K562 (cell line): ENCODE measurements around the gene GCDH. TPM values are rescaled to one million over a fixed set of nuclear protein-coding genes. Genes with fewer than 3 reads are reported as not detected.

Source experiments
- ATAC-seq: fragments of 200-7000 bp; cut with Tn5 transposase; 3 replicates; pipeline ENCODE4 v1.9.1; 2020; ENCODE audit warnings: moderate library complexity
- BruUV-seq: library from RNA; stranded (reverse); fragments of 400-500 nt; replicated peaks from 2 replicates; lab custom pipeline; 2021; lab: Mats Ljungman, UMichigan
- CTCF ChIA-PET: fragments of 300-600 bp; formaldehyde crosslinking; extraction: SDS; loops from one replicate; lab custom pipeline; 2021; ENCODE audit warnings: low intra/inter-chr PET ratio; lab: Yijun Ruan, JAX
- POLR2A ChIA-PET: fragments of 300-600, 350-650 bp; sonication (Branson Sonifier 250); formaldehyde crosslinking; extraction: SDS; loops from one replicate; lab custom pipeline; 2021; ENCODE audit warnings: antibody characterized with exemption, inconsistent platforms; lab: Yijun Ruan, JAX
- DNase-seq, 4 experiments: peaks; one replicate each; pipeline versions ENCODE4 v3.0.0 to v3.0.0-alpha.2; 2011 to 2018; ENCODE audit warnings: low spot score in 3 of 4, mixed read lengths in 3 of 4; ENCODE audit errors: extremely low read depth in 1 of 4
- FAIRE-seq: peaks from 2 replicates; lab custom pipeline; 2011; peaks lifted over from hg19 to GRCh38; lab: Jason Lieb, UNC
- H2AFZ ChIP-seq: 2 replicates; pipeline ENCODE4 v1.6.0; 2011; ENCODE audit warnings: low read depth, low read length, control low read depth, inconsistent platforms
- H3K27ac ChIP-seq: fragments of 200-600 bp; 3 replicates; pipeline ENCODE4 v1.8.0; 2011; ENCODE audit warnings: low read depth, mild to moderate bottlenecking, control low read depth, inconsistent platforms, low read length, moderate library complexity, mixed read lengths; ENCODE audit errors: extremely low read depth
- H3K27me3 ChIP-seq, 2 experiments: fragments of 300-600 bp in 1 of 2; 2 replicates in 1 of 2; 3 replicates in 1 of 2; pipeline versions ENCODE4 v1.6.0 to v1.8.0; 2011; ENCODE audit warnings: inconsistent platforms in 2 of 2, low read length in 2 of 2, mild to moderate bottlenecking in 1 of 2, mixed read lengths in 1 of 2, moderate library complexity in 1 of 2; ENCODE audit not compliant: control insufficient read depth in 2 of 2, insufficient read depth in 2 of 2
- H3K36me3 ChIP-seq: fragments of 300-600 bp; 3 replicates; pipeline ENCODE4 v1.8.0; 2011; ENCODE audit warnings: mild to moderate bottlenecking, low read length, inconsistent platforms; ENCODE audit not compliant: control insufficient read depth, insufficient read depth
- H3K4me1 ChIP-seq, 2 experiments: fragments of 200-600 bp in 1 of 2; replicated peaks in 1 of 2; 2 replicates in 1 of 2; 3 replicates in 1 of 2; pipeline versions ENCODE4 v1.5.1 to v1.8.0; 2011; ENCODE audit warnings: inconsistent platforms in 2 of 2, low read length in 2 of 2, mild to moderate bottlenecking in 1 of 2, mixed read lengths in 1 of 2, moderate library complexity in 1 of 2; ENCODE audit not compliant: control insufficient read depth in 2 of 2, insufficient read depth in 2 of 2
- H3K4me2 ChIP-seq: 2 replicates; pipeline ENCODE4 v1.6.1; 2011; ENCODE audit warnings: low read length, control low read depth, inconsistent platforms, mixed read lengths; ENCODE audit not compliant: insufficient read depth
- H3K4me3 ChIP-seq: fragments of 200-600 bp; sonication (generic), shearing (Covaris generic); 2 replicates; pipeline ENCODE4 v1.5.1; 2016; ENCODE audit warnings: control low read depth, inconsistent platforms
- H3K79me2 ChIP-seq: fragments of 200-600 bp; 3 replicates; pipeline ENCODE4 v1.8.0; 2011; ENCODE audit warnings: low read length, inconsistent platforms; ENCODE audit not compliant: control insufficient read depth, insufficient read depth
- H3K9ac ChIP-seq, 2 experiments: 2 replicates each; pipeline versions ENCODE4 v1.6.0 to v1.6.1; 2011; ENCODE audit warnings: low read depth in 2 of 2, low read length in 2 of 2, control low read depth in 1 of 2, inconsistent platforms in 1 of 2, mild to moderate bottlenecking in 1 of 2, mixed read lengths in 1 of 2; ENCODE audit not compliant: insufficient read depth in 1 of 2
- H3K9me1 ChIP-seq: one replicate; pipeline ENCODE4 v1.6.0; 2011; ENCODE audit warnings: inconsistent platforms, mild to moderate bottlenecking, low read length, moderate library complexity; ENCODE audit not compliant: control insufficient read depth, insufficient read depth
- H3K9me3 ChIP-seq: replicated peaks from 2 replicates; pipeline ENCODE4 v1.5.1; 2011; ENCODE audit warnings: low read depth, low read length, inconsistent platforms; ENCODE audit not compliant: control insufficient read depth, insufficient read depth
- H4K20me1 ChIP-seq: replicated peaks from 2 replicates; pipeline ENCODE4 v1.6.1; 2011; ENCODE audit warnings: low read length, inconsistent platforms, mixed read lengths; ENCODE audit not compliant: control insufficient read depth, insufficient read depth
- ADNP ChIP-seq: fragments of 200-800 bp; sonication (Bioruptor generic); IDR thresholded peaks from 2 replicates; pipeline ENCODE4 v1.6.1; 2016; ENCODE audit warnings: missing genetic modification characterization, missing compliant biosample characterization
- BDP1 ChIP-seq: IDR thresholded peaks from 3 replicates; pipeline ENCODE4 v1.6.1; 2011; ENCODE audit not compliant: insufficient read length, insufficient read depth
- DDX20 ChIP-seq: fragments of 450-650 bp; IDR thresholded peaks from 2 replicates; pipeline ENCODE4 v1.6.1; 2016; ENCODE audit warnings: missing genetic modification characterization, low read depth, mild to moderate bottlenecking, missing compliant biosample characterization, moderate library complexity
- HOXB6 ChIP-seq: fragments of 250-450 bp; sonication (Bioruptor Pico); IDR thresholded peaks from 2 replicates; pipeline ENCODE4 v1.5.1; 2022; ENCODE audit warnings: mild to moderate bottlenecking, borderline replicate concordance
- MYBL2 ChIP-seq, 2 experiments: fragments of 450-650 bp in 1 of 2; sonication (generic) in 1 of 2; formaldehyde crosslinking in 1 of 2; IDR thresholded peaks; 2 replicates each; pipeline versions ENCODE4 v1.6.1 to v1.8.1; 2017 to 2022; ENCODE audit warnings: borderline replicate concordance in 1 of 2, inconsistent platforms in 1 of 2, low read depth in 1 of 2, mild to moderate bottlenecking in 1 of 2, missing genetic modification reagents in 1 of 2, moderate library complexity in 1 of 2
- NEUROD1 ChIP-seq: fragments of 150-350 bp; IDR thresholded peaks from 2 replicates; pipeline ENCODE4 v1.6.1; 2014; ENCODE audit warnings: borderline replicate concordance, low read length, low read depth; ENCODE audit not compliant: partially characterized antibody
- PHB ChIP-seq: fragments of 250-450 bp; sonication (Bioruptor Pico); IDR thresholded peaks from 2 replicates; pipeline ENCODE4 v1.5.0; 2021
- PHTF2 ChIP-seq: fragments of 250-450 bp; sonication (Bioruptor Pico); IDR thresholded peaks from 2 replicates; pipeline ENCODE4 v1.5.0; 2021; ENCODE audit warnings: mild to moderate bottlenecking
- RBBP5 ChIP-seq: fragments of 200-600 bp; sonication (generic); IDR thresholded peaks from 2 replicates; pipeline ENCODE4 v1.6.1; 2012; ENCODE audit warnings: borderline replicate concordance, mild to moderate bottlenecking, low read length, control low read depth, inconsistent platforms; ENCODE audit not compliant: insufficient read depth, poor library complexity, severe bottlenecking
- ZEB2 ChIP-seq: fragments of 450-650 bp; IDR thresholded peaks from 2 replicates; pipeline ENCODE4 v1.6.1; 2016
- ZNF316 ChIP-seq: fragments of 450-650 bp; IDR thresholded peaks from 2 replicates; pipeline ENCODE4 v1.6.1; 2016
- ZNF507 ChIP-seq: conservative IDR thresholded peaks from 2 replicates; pipeline ENCODE4 v1.6.1; 2017; ENCODE audit warnings: missing genetic modification characterization, missing compliant biosample characterization
- WGBS: fragments of 100-300 bp; shearing (Covaris generic); methylation state at CpG from one replicate; pipeline ENCODE4 v1.1.6; 2016; ENCODE audit warnings: low coverage, mixed read lengths; ENCODE audit not compliant: insufficient coverage; ENCODE audit errors: missing lambda C conversion rate; 5-methylcytosine and 5-hydroxymethylcytosine counted together
- in situ Hi-C: fragments of 300-500 bp; cut with MboI; formaldehyde crosslinking; loops from 4 replicates; pipeline ENCODE4 v1.15.0; 2018; ENCODE audit warnings: inconsistent platforms, mixed read lengths
- intact Hi-C: fragments of 100-400 bp; cut with micrococcal nuclease; formaldehyde crosslinking; loops from 2 replicates; pipeline ENCODE4 v1.14.2; 2022
- polyA plus RNA-seq, 8 experiments: library from polyadenylated mRNA; depleted of rRNA in 4 of 8; stranded (reverse) in 5 of 8; unstranded in 3 of 8; fragments of >200 nt; fragmentation: Nextera tagmentation in 2 of 8; fragmentation: Illumina TruSeq in 1 of 8; extraction: Ambion mirVana in 2 of 8; extraction: Trizol in 1 of 8; gene quantifications; 2 replicates each; pipeline versions ENCODE4 v1.2.1 to v1.2.3, GENCODE V29; 2011 to 2014; ENCODE audit warnings: inconsistent platforms in 1 of 8, missing spikeins in 1 of 8
- total RNA-seq, 7 experiments: library from RNA; depleted of rRNA in 6 of 7; stranded (reverse); fragments of >200 nt in 6 of 7; fragmentation: Illumina TruSeq in 2 of 7; extraction: Trizol in 2 of 7; gene quantifications; 2 replicates each; pipeline versions ENCODE4 v1.2.1 to v1.2.3, GENCODE V29; 2011 to 2021; ENCODE audit warnings: low replicate concordance in 1 of 7
- TF ChIP-seq, protein P1 (sequence below): fragments of 250-450 bp; sonication (Bioruptor Pico); IDR thresholded peaks from 2 replicates; pipeline ENCODE4 v1.4.0; 2020
- TF ChIP-seq, protein P2 (sequence below), 2 experiments: fragments of 450-650 bp in 1 of 2; sonication (generic) in 1 of 2; formaldehyde crosslinking in 1 of 2; IDR thresholded peaks in 1 of 2; conservative IDR thresholded peaks in 1 of 2; 2 replicates each; pipeline versions ENCODE4 v1.6.1 to v1.8.1; 2016 to 2023; ENCODE audit warnings: mild to moderate bottlenecking in 2 of 2, moderate library complexity in 2 of 2, inconsistent platforms in 1 of 2, missing genetic modification reagents in 1 of 2

GCDH gene
- total and polyA plus RNA-seq, 9 of the 15 experiments (the other 6 are each of a cell fraction or from before 2014, with no cell fraction given): 2.9 to 50.8 (median 19.1) TPM

DNA sequence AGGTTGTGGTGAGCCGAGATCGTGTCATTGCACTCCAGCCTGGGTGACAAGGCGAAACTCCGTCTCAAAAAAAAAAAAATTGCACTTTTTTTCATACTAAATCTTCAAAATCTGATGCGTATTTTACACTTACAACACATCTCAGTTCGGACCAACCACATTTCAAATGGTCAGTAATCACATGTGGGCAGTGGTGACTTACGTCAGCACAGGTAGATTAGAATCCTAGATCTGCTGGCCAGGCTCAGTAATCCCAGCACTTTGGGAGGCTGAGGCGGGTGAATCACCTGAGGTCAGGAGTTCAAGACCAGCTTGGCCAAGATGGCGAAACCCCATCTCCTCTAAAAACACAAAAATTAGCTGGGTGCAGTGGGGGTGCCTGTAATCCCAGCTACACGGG lies 44.1 kb downstream of the GCDH start:
- no TSS peak for BruUV-seq
- DNase-seq: no peak
- H2AFZ ChIP-seq: 0 out of 2 replicates have a peak overlapping the region, but pooled peaks have one; percentile 7
- ChIA-PET POLR2A (interaction anchor here (1.0 kb wide), 1 partner anchor 48 kb away, joined by 3 read pairs; no protein-coding TSS in a partner anchor), CTCF (no interaction called here)
- H3K27ac ChIP-seq: no peak overlapping the region
- H3K9me1 ChIP-seq: no peaks in the 10 kb centered on the region
- in situ Hi-C loops: no loop called here
- H3K9ac ChIP-seq: no peak overlapping the region
- no peak for ATAC-seq
- H3K36me3 ChIP-seq: peaks cover 36% of the 10 kb centered on the region
- H3K27me3 ChIP-seq: no peaks in the 10 kb centered on the region
- 50% methylated on average over 10 of the region's 10 CpGs for WGBS
- H3K4me3 ChIP-seq: no peak overlapping the region
- peaks cover 67% of the 10 kb centered on the region for H3K79me2 ChIP-seq
- no peaks in the 10 kb centered on the region for H3K9me3 ChIP-seq
- peaks cover 14% of the 10 kb centered on the region for H4K20me1 ChIP-seq
- H3K4me1 ChIP-seq: peaks cover 33 to 51% of the 10 kb centered on the region in 2 experiments
- intact Hi-C loops: loop anchor here (5.0 kb wide), 1 partner anchor 48 kb away; the partner anchor contains the start of gene KLF1
- no peak overlapping the region for H3K4me2 ChIP-seq
- FAIRE-seq: peak; percentile 6
- TF ChIP-seq NEUROD1 (no peak), PHB (CRISPR knock-in tag) (no peak), DDX20 (no peak), ZNF316 (peak; percentile 11; the same call in 1 of the 2 replicates), PHTF2 (CRISPR knock-in tag) (no peak), ADNP (tag) (peak; percentile 43; the same call in 1 of the 2 replicates), RBBP5 (no peak), ZEB2 (peak; percentile 73; the same call in 1 of the 2 replicates), MYBL2 (IDR thresholded peaks at IDR 0.05; ENCODE audit: low read depth) (no peak), MYBL2 (CRISPR knock-in tag; IDR thresholded peaks at IDR 0.05; ENCODE audit: borderline replicate concordance) (no peak), HOXB6 (no peak), BDP1 (no peak), ZNF507 (tag) (no peak)
- TF ChIP-seq, protein P1, sequence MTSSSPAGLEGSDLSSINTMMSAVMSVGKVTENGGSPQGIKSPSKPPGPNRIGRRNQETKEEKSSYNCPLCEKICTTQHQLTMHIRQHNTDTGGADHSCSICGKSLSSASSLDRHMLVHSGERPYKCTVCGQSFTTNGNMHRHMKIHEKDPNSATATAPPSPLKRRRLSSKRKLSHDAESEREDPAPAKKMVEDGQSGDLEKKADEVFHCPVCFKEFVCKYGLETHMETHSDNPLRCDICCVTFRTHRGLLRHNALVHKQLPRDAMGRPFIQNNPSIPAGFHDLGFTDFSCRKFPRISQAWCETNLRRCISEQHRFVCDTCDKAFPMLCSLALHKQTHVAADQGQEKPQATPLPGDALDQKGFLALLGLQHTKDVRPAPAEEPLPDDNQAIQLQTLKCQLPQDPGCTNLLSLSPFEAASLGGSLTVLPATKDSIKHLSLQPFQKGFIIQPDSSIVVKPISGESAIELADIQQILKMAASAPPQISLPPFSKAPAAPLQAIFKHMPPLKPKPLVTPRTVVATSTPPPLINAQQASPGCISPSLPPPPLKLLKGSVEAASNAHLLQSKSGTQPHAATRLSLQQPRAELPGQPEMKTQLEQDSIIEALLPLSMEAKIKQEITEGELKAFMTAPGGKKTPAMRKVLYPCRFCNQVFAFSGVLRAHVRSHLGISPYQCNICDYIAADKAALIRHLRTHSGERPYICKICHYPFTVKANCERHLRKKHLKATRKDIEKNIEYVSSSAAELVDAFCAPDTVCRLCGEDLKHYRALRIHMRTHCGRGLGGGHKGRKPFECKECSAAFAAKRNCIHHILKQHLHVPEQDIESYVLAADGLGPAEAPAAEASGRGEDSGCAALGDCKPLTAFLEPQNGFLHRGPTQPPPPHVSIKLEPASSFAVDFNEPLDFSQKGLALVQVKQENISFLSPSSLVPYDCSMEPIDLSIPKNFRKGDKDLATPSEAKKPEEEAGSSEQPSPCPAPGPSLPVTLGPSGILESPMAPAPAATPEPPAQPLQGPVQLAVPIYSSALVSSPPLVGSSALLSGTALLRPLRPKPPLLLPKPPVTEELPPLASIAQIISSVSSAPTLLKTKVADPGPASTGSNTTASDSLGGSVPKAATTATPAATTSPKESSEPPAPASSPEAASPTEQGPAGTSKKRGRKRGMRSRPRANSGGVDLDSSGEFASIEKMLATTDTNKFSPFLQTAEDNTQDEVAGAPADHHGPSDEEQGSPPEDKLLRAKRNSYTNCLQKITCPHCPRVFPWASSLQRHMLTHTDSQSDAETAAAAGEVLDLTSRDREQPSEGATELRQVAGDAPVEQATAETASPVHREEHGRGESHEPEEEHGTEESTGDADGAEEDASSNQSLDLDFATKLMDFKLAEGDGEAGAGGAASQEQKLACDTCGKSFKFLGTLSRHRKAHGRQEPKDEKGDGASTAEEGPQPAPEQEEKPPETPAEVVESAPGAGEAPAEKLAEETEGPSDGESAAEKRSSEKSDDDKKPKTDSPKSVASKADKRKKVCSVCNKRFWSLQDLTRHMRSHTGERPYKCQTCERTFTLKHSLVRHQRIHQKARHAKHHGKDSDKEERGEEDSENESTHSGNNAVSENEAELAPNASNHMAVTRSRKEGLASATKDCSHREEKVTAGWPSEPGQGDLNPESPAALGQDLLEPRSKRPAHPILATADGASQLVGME (CRISPR knock-in tag): no peak
- TF ChIP-seq, protein P2, sequence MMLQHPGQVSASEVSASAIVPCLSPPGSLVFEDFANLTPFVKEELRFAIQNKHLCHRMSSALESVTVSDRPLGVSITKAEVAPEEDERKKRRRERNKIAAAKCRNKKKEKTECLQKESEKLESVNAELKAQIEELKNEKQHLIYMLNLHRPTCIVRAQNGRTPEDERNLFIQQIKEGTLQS (IDR thresholded peaks at IDR 0.05): peak; percentile 30; the same call in 1 of the 2 replicates
- TF ChIP-seq, protein P2 (CRISPR knock-in tag; conservative IDR thresholded peaks at IDR 0.05): no peak
